Stimulated activated CD4-positive, alpha-beta T cell treated with anti-CD3 and anti-CD28 coated beads, Interleukin-2, amount 100 ng/mL, for 24 hours (primary cell): ENCODE results near the gene ABCG1.

Experiments used
- DNase-seq, 2 donors: peaks; one replicate each; pipeline ENCODE4 v3.0.0-alpha.2; 2020

Gene ABCG1

GRCh38 chr21:42308914-42309752, 90.2 kb downstream of the ABCG1 start:
- no peak for DNase-seq

GRCh38 chr21:42309753-42310213, 90.8 kb downstream of the ABCG1 start:
- peak; percentile 79 to 81 for DNase-seq

- DNase-seq: no peak
These were observed 91.6 kb downstream of the ABCG1 start for GRCh38 chr21:42310411-42311001.

DNA sequence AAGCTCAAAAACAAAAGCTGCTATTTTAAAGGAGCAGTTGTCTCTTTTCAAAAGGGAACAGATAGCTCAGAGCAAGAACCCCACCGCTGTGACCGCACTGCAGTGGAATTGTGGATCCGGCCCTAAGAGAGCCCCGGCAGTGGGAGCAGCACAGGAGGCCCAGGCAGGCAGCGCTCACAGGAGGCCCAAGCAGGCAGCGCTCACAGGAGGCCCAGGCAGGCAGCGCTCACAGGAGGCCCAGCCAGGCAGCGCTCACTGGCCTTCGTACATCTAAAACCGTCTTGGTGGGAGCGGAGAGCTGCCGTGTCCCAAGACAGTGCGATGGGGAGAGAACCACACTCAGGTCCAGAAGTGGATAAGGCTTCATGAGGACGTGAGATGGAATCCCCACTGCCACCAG, 92.2 kb downstream of the ABCG1 start:
- DNase-seq: no peak

- DNase-seq: no peak
These were observed 93.1 kb downstream of the ABCG1 start for GRCh38 chr21:42311816-42312625.

GRCh38 chr21:42312626-42313104, 93.7 kb downstream of the ABCG1 start:
- DNase-seq: no peak

DNA sequence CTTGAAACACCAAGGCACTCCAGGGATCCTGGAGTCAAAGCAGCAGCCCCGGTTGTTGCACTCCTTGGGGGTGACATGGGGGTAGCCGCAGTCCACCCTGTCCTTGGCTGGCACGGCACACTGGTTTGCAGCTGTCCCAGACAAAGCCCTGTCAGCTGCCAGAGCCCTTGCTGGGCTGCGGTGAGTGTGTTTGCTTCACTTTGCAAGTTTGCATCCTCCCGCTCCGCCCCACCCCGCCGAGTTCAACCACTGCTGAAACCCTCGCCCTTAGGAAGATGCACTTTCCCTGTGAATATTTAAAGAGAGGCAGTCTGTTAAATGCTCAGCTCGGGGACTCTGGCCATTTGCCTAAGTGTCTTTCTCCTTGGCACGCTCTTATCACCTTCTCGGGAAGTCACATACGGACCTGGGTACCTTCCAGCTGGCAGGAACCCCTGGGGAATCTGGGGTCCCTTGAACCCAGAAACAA, 94.6 kb downstream of the ABCG1 start:
- DNase-seq: no peak

DNA sequence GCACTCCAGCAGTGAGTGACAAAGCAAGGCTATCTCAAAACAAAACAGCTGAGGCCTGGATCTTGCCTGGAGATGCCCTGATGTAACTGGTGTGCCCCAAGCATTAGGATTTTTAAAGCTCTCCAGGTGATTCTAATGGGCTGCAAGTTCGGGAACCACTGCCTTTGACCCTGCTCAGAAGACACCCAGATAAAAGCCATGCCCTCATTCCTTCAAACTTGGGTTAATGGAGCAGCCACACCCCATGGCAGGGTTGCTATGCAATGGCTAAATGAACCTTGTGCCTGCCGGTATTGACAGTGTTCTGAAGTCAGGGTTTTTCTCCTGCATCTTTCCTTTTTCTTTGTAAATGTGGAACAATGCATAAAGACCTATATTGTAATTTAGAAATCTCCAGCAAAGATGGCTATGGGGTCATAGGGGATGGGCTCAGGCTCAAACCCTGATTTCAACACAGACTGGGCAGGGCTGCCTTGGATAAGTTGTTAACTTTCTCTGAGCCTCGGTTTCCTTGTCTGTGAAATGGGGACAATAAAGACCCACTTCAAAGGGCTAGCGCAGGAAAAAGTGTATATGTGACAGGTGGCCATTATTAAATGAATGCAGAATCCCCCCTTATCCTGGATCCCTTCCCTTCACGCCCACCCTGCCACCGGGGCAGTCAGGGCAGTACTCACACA, 95.8 kb downstream of the ABCG1 start:
- no peak for DNase-seq

GRCh38 chr21:42315296-42315891, 96.5 kb downstream of the ABCG1 start, which contains the start of gene TFF3:
TFF3 (minus strand) TSS chr21:42315409; CDS start chr21:42315374, 35 bp downstream.
- DNase-seq: no peak

GRCh38 chr21:42316891-42317290, 98.0 kb downstream of the ABCG1 start:
- DNase-seq: no peak

GRCh38 chr21:42317341-42317741, 98.4 kb downstream of the ABCG1 start:
- no peak for DNase-seq

DNA sequence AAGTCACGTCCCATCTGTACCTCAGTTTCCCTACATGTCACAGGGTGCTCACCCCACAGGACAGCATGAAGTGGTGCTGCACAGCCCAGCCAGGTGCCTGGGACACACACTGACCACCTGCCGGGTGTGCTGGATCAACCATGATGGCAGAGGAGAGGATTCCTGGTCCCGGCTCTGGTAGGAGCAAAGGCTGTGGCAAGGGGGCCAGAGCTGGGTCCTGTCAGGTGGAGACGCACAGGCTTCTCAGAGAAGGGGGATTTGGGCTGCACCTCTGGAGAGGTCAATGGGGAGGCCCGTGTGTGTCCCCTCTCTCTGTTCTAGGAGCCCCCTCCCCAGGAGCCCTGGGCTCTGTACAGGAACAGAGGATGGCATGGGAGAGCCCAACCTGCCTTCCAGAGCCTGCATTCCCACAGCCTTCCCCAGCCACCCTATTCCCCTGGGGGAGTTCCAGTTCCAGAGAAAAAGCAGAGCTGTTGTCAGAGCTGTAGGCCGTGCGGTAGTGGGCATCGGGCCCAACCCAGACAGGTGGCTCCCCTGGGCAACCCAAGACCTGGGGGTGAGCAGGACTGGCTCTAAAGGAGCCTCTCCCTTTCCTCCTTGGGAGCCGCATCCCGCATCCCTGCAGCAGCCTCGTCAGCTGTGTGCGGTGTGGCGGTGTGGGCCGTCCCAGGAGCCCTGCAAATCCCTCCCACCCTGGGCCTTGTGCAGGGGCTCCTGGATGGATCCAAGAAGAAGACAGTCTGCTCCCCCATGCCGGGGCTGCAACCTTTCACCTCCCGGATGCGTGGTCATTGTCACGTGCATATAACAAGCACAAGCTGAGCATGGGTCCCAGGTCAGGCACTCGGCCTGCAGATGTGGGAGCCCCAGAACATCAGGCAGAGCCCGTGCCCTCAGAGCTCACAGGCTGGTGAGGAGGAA, 99.1 kb downstream of the ABCG1 start:
- no peak for DNase-seq

DNA sequence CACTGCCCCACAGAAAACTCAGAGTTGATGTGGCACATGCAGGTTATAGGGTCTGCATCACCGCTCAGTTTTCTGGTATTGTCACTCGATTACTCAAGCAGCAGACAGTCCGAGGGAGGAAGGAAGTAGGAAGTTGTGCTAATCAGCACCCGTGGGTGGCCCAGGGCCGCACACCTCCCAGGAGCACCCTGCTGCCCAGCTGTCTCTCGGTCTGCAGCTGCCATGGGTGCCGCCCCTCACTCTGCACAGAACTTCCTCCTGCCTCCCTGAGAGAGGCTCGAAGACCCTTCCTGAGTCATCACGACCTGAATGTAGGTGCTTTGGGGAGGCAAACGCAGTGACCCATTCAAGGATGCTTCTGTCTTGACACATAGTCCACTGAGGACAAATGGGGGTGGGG, 100.4 kb downstream of the ABCG1 start:
- DNase-seq: no peak

GRCh38 chr21:42319851-42320572, 101.1 kb downstream of the ABCG1 start:
- no peak for DNase-seq

- no peak for DNase-seq
These were observed 101.9 kb downstream of the ABCG1 start for GRCh38 chr21:42320791-42321190.

- DNase-seq: no peak
These were observed 102.3 kb downstream of the ABCG1 start for GRCh38 chr21:42321231-42321630.

- DNase-seq: no peak
These were observed 102.9 kb downstream of the ABCG1 start for GRCh38 chr21:42321845-42322244.

DNA sequence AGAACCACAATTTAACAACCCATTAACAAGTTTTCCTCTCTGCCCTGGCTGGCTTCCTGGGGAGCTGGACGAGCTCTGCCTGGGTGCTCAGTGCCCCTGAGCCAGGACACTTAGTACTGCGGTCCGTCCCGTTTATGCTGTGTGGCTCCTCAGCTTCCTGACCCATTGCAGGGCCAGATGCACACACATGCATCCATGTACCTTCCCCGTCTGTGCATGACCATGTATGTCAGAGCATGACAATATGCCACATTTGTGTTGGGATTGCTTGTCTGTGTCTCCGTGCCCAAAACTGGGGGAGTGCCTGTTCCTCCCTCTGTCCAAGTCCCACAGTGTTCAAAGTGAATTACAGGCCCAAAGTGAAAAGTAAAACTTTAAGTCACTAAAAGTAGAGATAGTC, 106.0 kb downstream of the ABCG1 start:
- DNase-seq: no peak

- DNase-seq: no peak
These were observed 111.7 kb downstream of the ABCG1 start for GRCh38 chr21:42330380-42331371.
